ENCODE measurements around the gene SLC43A3. TPM values are rescaled to one million over a fixed set of nuclear protein-coding genes. Genes with fewer than 3 reads are reported as not detected.

The SLC43A3 gene
- total and polyA plus RNA-seq, 2 of the 4 experiments (the other 2 are of a cell fraction), result 12.7 to 21.1 TPM

DNA sequence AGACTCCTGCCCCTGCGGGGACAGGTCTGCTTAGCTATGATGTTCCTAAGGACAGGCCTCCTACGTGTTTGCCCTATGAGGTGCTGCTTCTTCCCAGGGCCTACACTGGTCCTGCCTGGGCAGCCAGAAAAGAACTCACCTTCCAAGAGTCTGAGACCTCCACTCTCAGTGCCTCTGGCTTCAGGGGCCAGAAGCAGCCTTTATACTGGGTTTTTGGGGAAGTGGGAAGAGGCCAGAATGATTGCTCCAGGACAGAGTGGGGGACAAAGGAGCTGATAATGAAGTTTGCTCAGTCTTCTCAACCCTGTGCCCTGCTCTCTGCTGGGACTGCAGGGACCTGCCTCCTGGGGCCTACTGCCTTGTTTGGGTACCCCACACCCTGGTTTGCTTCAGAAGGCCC, 45.9 kb downstream of the SLC43A3 start, which contains the start of gene PRG3:
Gene PRG3, minus strand, starts transcription at position 176 of the 400 bp plus-strand sequence. CDS start 442 bp downstream, outside the sequence.
- Histone ChIP-seq H3K4me3 (ENCODE audit: insufficient read depth, low read depth, low read length) (no peak within 1 kb of the TSS), H2AK5ac (ENCODE audit: low read depth, low read length) (no peak within 1 kb of the TSS), H3K27me3 (ENCODE audit: control insufficient read depth, insufficient read depth, low read length) (peaks cover 17% of the 10 kb centered on the region), H3K79me1 (ENCODE audit: low read depth in 1 of 2, low read length in 2 of 2) (no peaks in the 10 kb centered on the region), H4K5ac (ENCODE audit: low read depth, low read length) (no peak within 1 kb of the TSS), H3K18ac (ENCODE audit: low read depth, low read length) (no peak within 1 kb of the TSS), H4K8ac (ENCODE audit: low read depth in 2 of 2, low read length in 2 of 2) (no peak within 1 kb of the TSS), H2BK5ac (ENCODE audit: low read depth, low read length, poor library complexity, severe bottlenecking) (no peak within 1 kb of the TSS), H2BK120ac (ENCODE audit: low read depth, low read length) (no peak within 1 kb of the TSS), H3K27ac (ENCODE audit: insufficient read depth, low read length) (no peak within 1 kb of the TSS), H3K14ac (replicated peaks; ENCODE audit: low read depth, low read length) (no peak within 1 kb of the TSS), H2BK20ac (ENCODE audit: low read depth, low read length) (no peak within 1 kb of the TSS), H2BK15ac (ENCODE audit: low read depth, low read length) (no peak within 1 kb of the TSS), H3K9me3 (ENCODE audit: control insufficient read depth, insufficient read depth, low read length) (no peaks in the 10 kb centered on the region), H3K4me2 (ENCODE audit: low read depth, low read length) (no peak within 1 kb of the TSS), H3K9ac (ENCODE audit: low read depth, low read length) (no peak within 1 kb of the TSS), H4K20me1 (ENCODE audit: insufficient read depth, low read length) (0 out of 2 replicates have a peak, but pooled peaks cover 6% of the 10 kb centered on the region), H3K4me1 (ENCODE audit: control insufficient read depth, insufficient read depth, low read length) (no peaks in the 10 kb centered on the region), H3K9me1 (ENCODE audit: insufficient read depth, low read length) (no peaks in the 10 kb centered on the region), H4K91ac (ENCODE audit: insufficient read depth, low read depth, low read length) (no peak within 1 kb of the TSS), H2AFZ (replicated peaks; ENCODE audit: low read length, poor library complexity) (no peak within 1 kb of the TSS), H3K4ac (ENCODE audit: low read depth, low read length) (no peak within 1 kb of the TSS), H2AK9ac (replicated peaks; ENCODE audit: low read depth, low read length, poor library complexity) (no peak within 1 kb of the TSS), H3K36me3 (ENCODE audit: control insufficient read depth, insufficient read depth, low read length) (no peaks in the 10 kb centered on the region), H3K23ac (ENCODE audit: low read depth, low read length) (no peak within 1 kb of the TSS), H3K56ac (ENCODE audit: extremely low read depth, insufficient read depth, low read length) (no peak within 1 kb of the TSS)
- in situ Hi-C loops (cut with MboI; ENCODE audit: low sequenced_read_pairs), result no loop called here
- no TSS peak for BruUV-seq (replicated peaks)
- DNase-seq (no peak), ATAC-seq (ENCODE audit: low read depth) (no peak)
- ChIA-PET POLR2A (ENCODE audit: unreplicated experiment) (interaction anchor here (0.5 kb wide), 1 partner anchor 192 kb away, joined by 7 read pairs; no protein-coding TSS in a partner anchor), CTCF (no interaction called here)
- TF ChIP-seq FOS (IDR thresholded peaks at IDR 0.05; ENCODE audit: low read depth, low read length) (no peak), CHD1 (IDR thresholded peaks at IDR 0.05; ENCODE audit: low read depth, low read length) (no peak), MXI1 (IDR thresholded peaks at IDR 0.05; ENCODE audit: borderline replicate concordance, low read depth, low read length) (no peak), CEBPB (IDR thresholded peaks at IDR 0.05; ENCODE audit: low read depth, low read length) (no peak), RFX5 (IDR thresholded peaks at IDR 0.05; ENCODE audit: low read depth, low read length) (no peak), POLR2A (IDR thresholded peaks at IDR 0.05; ENCODE audit: low read depth, low read length) (no peak)
- TF ChIP-seq, protein P1, sequence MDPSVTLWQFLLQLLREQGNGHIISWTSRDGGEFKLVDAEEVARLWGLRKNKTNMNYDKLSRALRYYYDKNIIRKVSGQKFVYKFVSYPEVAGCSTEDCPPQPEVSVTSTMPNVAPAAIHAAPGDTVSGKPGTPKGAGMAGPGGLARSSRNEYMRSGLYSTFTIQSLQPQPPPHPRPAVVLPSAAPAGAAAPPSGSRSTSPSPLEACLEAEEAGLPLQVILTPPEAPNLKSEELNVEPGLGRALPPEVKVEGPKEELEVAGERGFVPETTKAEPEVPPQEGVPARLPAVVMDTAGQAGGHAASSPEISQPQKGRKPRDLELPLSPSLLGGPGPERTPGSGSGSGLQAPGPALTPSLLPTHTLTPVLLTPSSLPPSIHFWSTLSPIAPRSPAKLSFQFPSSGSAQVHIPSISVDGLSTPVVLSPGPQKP (IDR thresholded peaks at IDR 0.05; ENCODE audit: borderline replicate concordance, low read depth, low read length), result no peak
- WGBS, 2 experiments (ENCODE audit: extremely low coverage in 2 of 2, insufficient read length in 1 of 2), result no CpG with 5 or more reads among the region's 2 CpGs
- dilution Hi-C loops (cut with HindIII; ENCODE audit: low sequenced_read_pairs, unreplicated experiment), result no loop called here
- intact Hi-C loops (cut with micrococcal nuclease), result no loop called here

All from IMR-90 (cell line).